HG02798 (cell line): ENCODE measurements around the gene PPP1R12B.
"Not testable (repeated sequence)": the region's sequence is repeated elsewhere in the genome, so short reads cannot be mapped to it uniquely, and the experiment has no call there.

Source experiments
- ATAC-seq: cut with Tn5 transposase; IDR thresholded peaks from one replicate; pipeline ENCODE4 v1.9.1; 2021; ENCODE audit warnings: mild to moderate bottlenecking; ENCODE audit not compliant: unreplicated experiment, poor library complexity

PPP1R12B gene

GRCh38 chr1:202348005-202348508 is 442 bp upstream of the PPP1R12B start:
- ATAC-seq = no peak

GRCh38 chr1:202349206-202349928 is 868 bp downstream of the PPP1R12B start:
- no peak for ATAC-seq

GRCh38 chr1:202351725-202352124 is 3.2 kb downstream of the PPP1R12B start:
- ATAC-seq = no peak

GRCh38 chr1:202352583-202353197 is 4.2 kb downstream of the PPP1R12B start:
- not testable (repeated sequence) for ATAC-seq

- no peak for ATAC-seq
These were observed 7.5 kb downstream of the PPP1R12B start for GRCh38 chr1:202355944-202356553.

DNA sequence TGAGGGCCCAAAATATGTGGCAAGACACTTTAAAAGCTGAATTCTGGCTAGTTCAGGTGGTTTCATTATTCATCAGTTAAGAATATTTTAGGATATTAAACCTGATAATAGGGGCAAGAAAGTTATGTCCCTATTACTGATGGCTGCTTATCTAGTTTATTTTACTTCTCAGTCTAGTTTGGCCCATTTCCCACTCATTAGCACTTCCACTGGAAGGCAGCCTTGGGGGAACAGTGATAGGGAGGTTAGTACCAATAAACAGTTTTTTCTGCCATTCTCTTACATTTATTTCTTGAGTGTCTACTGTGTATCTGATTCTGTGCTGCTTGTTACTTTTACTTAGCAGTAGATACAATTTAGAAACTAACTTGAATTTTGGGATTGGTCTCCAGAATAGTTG is 9.0 kb downstream of the PPP1R12B start:
- no peak for ATAC-seq

DNA sequence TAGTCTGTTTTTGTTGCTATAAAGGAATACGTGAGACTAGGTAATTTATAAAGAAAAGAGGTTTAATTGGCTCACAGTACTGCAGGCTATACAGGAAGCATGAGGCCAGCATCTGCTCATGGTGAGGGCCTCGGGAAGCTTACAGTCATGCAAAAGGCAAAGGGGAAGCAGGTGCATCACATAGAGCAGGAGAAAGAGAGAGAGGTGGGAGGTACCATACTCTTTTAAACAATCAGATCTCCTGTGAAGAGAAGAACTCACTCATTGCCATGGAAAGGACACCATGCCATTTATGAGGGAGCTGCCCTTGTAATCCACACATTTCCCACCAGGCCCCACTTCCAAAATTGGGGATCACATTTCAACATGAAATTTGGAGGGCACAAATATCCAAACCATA is 12.7 kb downstream of the PPP1R12B start:
- ATAC-seq = no peak

- ATAC-seq = no peak
These were observed 13.2 kb downstream of the PPP1R12B start for GRCh38 chr1:202361701-202362100.

DNA sequence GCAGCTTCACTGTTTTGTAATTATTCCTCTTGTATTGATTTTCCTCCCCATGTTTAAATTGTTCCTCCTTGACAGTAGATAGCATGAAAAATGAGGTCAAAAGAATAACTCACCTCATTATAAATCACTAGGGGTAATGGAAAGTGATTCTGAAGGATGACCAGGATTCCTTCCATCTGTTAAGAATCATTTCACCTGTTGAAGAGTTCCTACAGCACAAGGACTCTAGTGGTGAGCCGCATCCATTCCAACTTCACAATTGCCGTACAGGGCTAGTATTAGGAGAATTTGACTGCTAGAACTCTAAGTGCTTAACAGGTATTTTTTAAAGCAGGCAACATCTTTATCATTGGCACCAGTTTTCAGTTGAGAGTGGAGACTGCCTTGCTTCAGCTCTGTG is 13.7 kb downstream of the PPP1R12B start:
- no peak for ATAC-seq

- ATAC-seq = no peak
These were observed 16.8 kb downstream of the PPP1R12B start for GRCh38 chr1:202365092-202365815.

GRCh38 chr1:202367271-202367670 is 18.8 kb downstream of the PPP1R12B start:
- ATAC-seq = no peak

DNA sequence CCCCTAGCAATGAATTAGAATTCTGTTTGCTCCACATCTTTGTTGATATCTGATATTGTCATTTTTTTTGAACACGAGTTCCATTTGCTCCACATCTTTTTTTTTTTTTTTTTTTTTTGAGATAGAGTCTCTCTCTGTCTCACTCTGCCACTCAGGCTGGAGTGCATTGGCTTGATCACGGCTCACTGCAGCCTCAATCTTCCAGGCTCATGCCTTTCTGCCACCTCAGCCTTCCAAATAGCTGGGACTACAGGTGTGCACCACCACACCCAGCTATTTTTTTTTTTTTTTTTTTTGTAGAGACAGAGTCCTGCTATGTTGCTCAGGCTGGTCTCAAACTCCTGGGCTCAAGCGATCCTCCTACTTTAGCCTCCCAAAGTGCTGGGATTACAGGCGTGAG is 22.4 kb downstream of the PPP1R12B start:
- ATAC-seq = not testable (repeated sequence)

DNA sequence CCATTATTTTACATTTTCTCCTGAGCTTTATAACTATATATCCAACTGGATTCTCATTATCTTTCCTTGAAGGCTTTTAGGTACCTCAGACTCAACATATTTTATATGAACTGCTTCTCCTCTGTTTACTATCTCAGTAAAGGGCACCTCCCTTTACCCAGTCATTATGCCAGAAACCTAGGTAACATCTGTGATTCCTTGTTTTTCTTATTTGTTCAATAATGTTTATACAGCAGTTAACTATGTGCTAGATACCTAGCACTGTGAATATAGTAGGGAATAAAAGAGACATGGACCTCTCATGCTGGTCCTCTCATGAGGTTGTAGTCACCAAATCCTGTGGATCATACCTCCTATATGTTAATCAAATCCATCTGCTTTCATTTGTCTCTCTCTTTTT is 25.6 kb downstream of the PPP1R12B start:
- ATAC-seq = no peak

DNA sequence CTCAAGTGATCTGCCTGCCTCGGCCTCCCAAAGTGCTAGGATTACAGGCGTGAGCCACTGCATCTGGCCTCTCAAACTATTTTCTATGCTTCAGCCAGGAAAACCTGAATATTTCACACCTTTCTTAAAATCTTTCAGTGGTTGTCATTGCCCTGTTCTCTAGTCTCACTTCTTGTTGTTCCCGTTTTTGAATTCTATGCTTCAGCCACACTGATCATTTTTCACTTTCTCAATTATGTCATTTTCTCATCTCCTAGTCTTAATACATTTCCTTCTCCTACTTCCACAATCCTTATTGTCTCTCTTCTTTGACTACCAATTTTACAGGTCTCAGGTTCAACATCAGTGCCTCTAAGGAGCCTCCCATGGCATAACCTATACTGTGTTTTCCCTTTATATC is 26.7 kb downstream of the PPP1R12B start:
- not testable (repeated sequence) for ATAC-seq

- ATAC-seq = no peak
These were observed 27.7 kb downstream of the PPP1R12B start for GRCh38 chr1:202376247-202376646.

DNA sequence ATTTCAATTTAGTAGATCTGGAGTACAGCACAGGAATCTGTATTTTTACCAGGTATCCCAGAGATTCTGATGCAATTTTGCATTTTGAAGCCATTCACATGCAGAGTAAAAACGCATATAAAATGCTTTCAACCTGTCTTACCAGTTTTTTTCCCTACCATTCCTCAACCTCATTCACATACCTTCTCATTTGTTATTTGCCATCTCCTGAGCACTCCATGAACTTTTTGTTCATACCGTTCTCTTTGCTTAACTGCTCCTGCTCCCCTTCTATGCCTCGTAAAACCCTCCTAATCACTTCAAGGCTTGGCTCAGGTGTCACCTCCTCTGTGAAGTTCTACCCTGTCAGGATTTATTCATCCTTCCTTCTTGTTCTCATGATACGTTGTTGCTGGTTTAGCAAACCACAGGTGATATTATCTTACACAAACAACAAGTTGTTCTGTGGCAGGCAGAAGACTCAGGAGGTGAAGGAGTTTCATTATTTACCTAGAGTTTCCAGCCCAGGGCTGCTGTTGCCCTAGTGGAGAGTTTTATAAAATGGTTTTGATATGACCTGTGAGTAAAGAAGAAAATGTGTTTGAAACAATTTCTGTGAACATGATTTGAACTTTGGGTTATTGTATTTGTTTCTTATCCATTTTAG is 31.5 kb downstream of the PPP1R12B start:
- ATAC-seq = not testable (repeated sequence)

- ATAC-seq = not testable (repeated sequence)
These were observed 32.0 kb downstream of the PPP1R12B start for GRCh38 chr1:202380535-202380934.

DNA sequence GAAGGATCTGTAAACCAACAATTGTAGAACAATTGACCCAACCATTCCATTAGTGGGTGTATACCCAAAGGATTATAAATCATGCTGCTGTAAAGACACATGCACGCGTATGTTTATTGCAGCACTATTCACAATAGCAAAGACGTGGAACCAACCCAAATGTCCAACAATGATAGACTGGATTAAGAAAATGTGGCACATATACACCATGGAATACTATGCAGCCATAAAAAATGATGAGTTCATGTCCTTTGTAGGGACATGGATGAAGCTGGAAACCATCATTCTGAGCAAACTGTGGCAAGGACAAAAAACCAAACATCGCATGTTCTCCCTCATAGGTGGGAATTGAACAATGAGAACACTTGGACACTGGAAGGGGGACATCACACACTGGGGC is 33.4 kb downstream of the PPP1R12B start:
- ATAC-seq = not testable (repeated sequence)

DNA sequence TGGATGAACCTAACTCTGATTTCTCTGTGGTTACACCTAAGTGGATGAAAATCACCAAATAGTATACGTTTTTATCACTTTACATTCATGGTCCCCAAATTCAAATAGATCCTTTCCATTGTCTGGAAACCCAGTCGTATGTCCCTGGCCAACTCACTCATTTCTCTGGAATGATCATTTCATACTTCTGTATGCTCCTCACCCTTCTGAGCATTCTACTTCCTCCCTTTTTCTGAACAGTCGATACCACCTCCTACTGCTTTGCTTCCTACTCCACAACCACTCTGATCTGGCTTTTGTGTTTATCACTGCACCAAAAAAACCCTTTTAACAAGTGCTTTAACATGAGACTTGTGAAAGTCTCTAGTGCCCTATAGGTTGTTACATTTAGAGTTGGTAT is 47.3 kb downstream of the PPP1R12B start:
- ATAC-seq = not testable (repeated sequence)

GRCh38 chr1:202397256-202397655 is 48.8 kb downstream of the PPP1R12B start:
- ATAC-seq = no peak
